HEK293T (cell line): ENCODE data around the gene NAALAD2.

ENCODE experiments used
- ARNT ChIP-seq: fragments of 450-650 bp; IDR thresholded peaks from 2 replicates; pipeline ENCODE4 v1.6.1; 2017; ENCODE audit warnings: mild to moderate bottlenecking
- BHLHE40 ChIP-seq: fragments of 450-650 bp; IDR thresholded peaks from 2 replicates; pipeline ENCODE4 v1.6.1; 2016; ENCODE audit warnings: mild to moderate bottlenecking, moderate library complexity, borderline replicate concordance
- CTBP1 ChIP-seq: fragments of 450-650 bp; IDR thresholded peaks from 2 replicates; pipeline ENCODE4 v1.6.1; 2016; ENCODE audit warnings: borderline replicate concordance
- ELF4 ChIP-seq: fragments of 450-650 bp; IDR thresholded peaks from 2 replicates; pipeline ENCODE4 v1.6.1; 2017; ENCODE audit warnings: antibody characterized with exemption
- FOXA1 ChIP-seq: fragments of 450-650 bp; IDR thresholded peaks from 2 replicates; pipeline ENCODE4 v1.6.1; 2016; ENCODE audit warnings: mild to moderate bottlenecking
- FOXK2 ChIP-seq: fragments of 450-650 bp; IDR thresholded peaks from 2 replicates; pipeline ENCODE4 v1.6.1; 2016; ENCODE audit warnings: mild to moderate bottlenecking
- FOXM1 ChIP-seq: fragments of 450-650 bp; IDR thresholded peaks from 2 replicates; pipeline ENCODE4 v1.6.1; 2017; ENCODE audit warnings: mild to moderate bottlenecking, borderline replicate concordance
- HDGF ChIP-seq: fragments of 450-650 bp; IDR thresholded peaks from 2 replicates; pipeline ENCODE4 v1.6.1; 2017; ENCODE audit warnings: antibody characterized with exemption, borderline replicate concordance
- L3MBTL2 ChIP-seq: fragments of 450-650 bp; conservative IDR thresholded peaks from 2 replicates; pipeline ENCODE4 v1.6.1; 2016; ENCODE audit warnings: mild to moderate bottlenecking
- NFRKB ChIP-seq: fragments of 450-650 bp; IDR thresholded peaks from 2 replicates; pipeline ENCODE4 v1.6.1; 2016; ENCODE audit warnings: mild to moderate bottlenecking, moderate library complexity
- SP1 ChIP-seq: fragments of 450-650 bp; IDR thresholded peaks from 2 replicates; pipeline ENCODE4 v1.6.1; 2017
- SUZ12 ChIP-seq: fragments of 450-650 bp; IDR thresholded peaks from 2 replicates; pipeline ENCODE4 v1.6.1; 2016; ENCODE audit warnings: mild to moderate bottlenecking
- TARDBP ChIP-seq: fragments of 450-650 bp; IDR thresholded peaks from 2 replicates; pipeline ENCODE4 v1.6.1; 2016
- ZNF384 ChIP-seq: fragments of 450-650 bp; IDR thresholded peaks from 2 replicates; pipeline ENCODE4 v1.6.1; 2016

DNA sequence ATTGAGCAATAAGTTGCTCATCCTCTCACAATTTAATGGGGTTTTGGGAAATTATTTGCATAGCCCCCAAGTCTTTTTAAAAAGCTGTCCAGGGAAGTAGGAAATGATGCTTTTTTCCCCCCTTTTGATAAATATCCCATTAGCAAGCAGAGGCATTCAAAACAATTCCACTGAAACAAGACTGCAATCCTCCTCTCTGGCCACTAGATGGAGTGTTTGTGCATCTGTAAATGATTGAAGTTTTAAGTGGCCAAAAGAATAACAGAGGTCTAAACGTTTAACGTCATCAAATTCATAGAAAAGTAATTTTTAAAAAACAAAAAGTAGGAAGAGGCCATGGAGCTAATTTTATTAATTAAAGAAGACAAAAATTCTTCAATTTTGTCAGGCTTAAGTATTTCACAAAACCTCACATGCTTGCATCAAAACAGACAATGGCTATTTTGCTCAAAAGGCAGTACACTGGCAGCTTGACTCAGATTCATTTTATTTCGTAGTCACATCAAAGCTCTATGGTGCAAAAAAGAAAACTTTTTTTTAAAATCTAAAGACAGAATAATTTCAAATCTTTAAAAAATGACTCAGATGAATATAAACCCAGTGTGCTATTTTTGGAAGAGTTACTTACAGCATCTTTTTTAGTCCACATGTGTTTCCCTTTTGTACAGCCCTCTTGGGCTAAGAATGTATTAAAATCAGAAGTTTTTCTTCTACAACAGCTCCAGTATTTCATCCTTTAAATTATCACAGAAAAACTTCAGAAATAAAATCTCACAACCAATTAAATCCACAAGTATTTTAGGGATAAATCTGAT lies 70.6 kb downstream of the NAALAD2 start:
- TF ChIP-seq SUZ12, result no peak
- TF ChIP-seq SP1, result no peak
- no peak for TF ChIP-seq L3MBTL2
- TF ChIP-seq FOXM1, result no peak
- no peak for TF ChIP-seq HDGF
- no peak for TF ChIP-seq ELF4
- TF ChIP-seq ARNT, result no peak
- TF ChIP-seq FOXA1, result no peak
- TF ChIP-seq BHLHE40, result no peak
- TF ChIP-seq FOXK2, result no peak
- no peak for TF ChIP-seq TARDBP
- TF ChIP-seq CTBP1, result no peak
- TF ChIP-seq ZNF384, result no peak
- TF ChIP-seq NFRKB, result no peak
